Measurements from ENCODE around the gene AMT. TPM values are rescaled to one million over a fixed set of nuclear protein-coding genes. Genes with fewer than 3 reads are reported as not detected.

AMT gene
- total RNA-seq, 2 experiments from 2014 or later: 5.3 to 6.0 TPM

GRCh38 chr3:49456466-49456865 is 34.2 kb upstream of the AMT start:
- Histone ChIP-seq H3K4me1 (ENCODE audit: insufficient read depth, low read length, poor library complexity, severe bottlenecking) (no peaks in the 10 kb centered on the region), H3K36me3 (ENCODE audit: insufficient read depth, low read length) (no peaks in the 10 kb centered on the region), H3K4me2 (ENCODE audit: low read length) (no peak overlapping the region), H3K79me2 (ENCODE audit: insufficient read depth, low read depth, low read length) (no peaks in the 10 kb centered on the region), H3K4me3 (ENCODE audit: low read depth, low read length, poor library complexity, severe bottlenecking) (no peak overlapping the region), H4K20me1 (ENCODE audit: insufficient read depth, low read length) (no peaks in the 10 kb centered on the region), H3K27ac (ENCODE audit: low read depth, low read length, poor library complexity, severe bottlenecking) (no peak overlapping the region), H3K9me3 (ENCODE audit: low read length) (no peaks in the 10 kb centered on the region), H3K9me2 (ENCODE audit: insufficient read depth, low read length) (no peaks in the 10 kb centered on the region), H2AFZ (ENCODE audit: low read length) (no peak overlapping the region)
- intact Hi-C loops (cut with micrococcal nuclease; ENCODE audit: unreplicated experiment): no loop called here
- no TSS peak for BruUV-seq (replicated peaks)
- TF ChIP-seq EZH2phosphoT487 (IDR thresholded peaks at IDR 0.05; ENCODE audit: borderline replicate concordance, low read depth, low read length) (no peak), CTCF (conservative IDR thresholded peaks at IDR 0.05; ENCODE audit: low read length) (no peak)
- POLR2A ChIA-PET: no interaction called here
- no peak for DNase-seq (ENCODE audit: low spot score)
- CTCF ChIA-PET (ENCODE audit: unreplicated experiment): no interaction called here

GRCh38 chr3:49454898-49455681 is 32.8 kb upstream of the AMT start:
- Histone ChIP-seq H3K79me2 (ENCODE audit: insufficient read depth, low read depth, low read length) (no peaks in the 10 kb centered on the region), H3K4me2 (ENCODE audit: low read length) (no peak overlapping the region), H3K9me3 (ENCODE audit: low read length) (no peaks in the 10 kb centered on the region), H3K4me1 (ENCODE audit: insufficient read depth, low read length, poor library complexity, severe bottlenecking) (no peaks in the 10 kb centered on the region), H3K9me2 (ENCODE audit: insufficient read depth, low read length) (no peaks in the 10 kb centered on the region), H3K4me3 (ENCODE audit: low read depth, low read length, poor library complexity, severe bottlenecking) (no peak overlapping the region), H4K20me1 (ENCODE audit: insufficient read depth, low read length) (no peaks in the 10 kb centered on the region), H3K36me3 (ENCODE audit: insufficient read depth, low read length) (no peaks in the 10 kb centered on the region), H3K27ac (ENCODE audit: low read depth, low read length, poor library complexity, severe bottlenecking) (no peak overlapping the region), H2AFZ (ENCODE audit: low read length) (no peak overlapping the region)
- BruUV-seq (replicated peaks): no TSS peak
- TF ChIP-seq CTCF (conservative IDR thresholded peaks at IDR 0.05; ENCODE audit: low read length) (no peak), EZH2phosphoT487 (IDR thresholded peaks at IDR 0.05; ENCODE audit: borderline replicate concordance, low read depth, low read length) (no peak)
- POLR2A ChIA-PET: interaction anchor here (0.6 to 1.2 kb wide), 4 partner anchors 16 to 84 kb away, joined by 3 to 4 read pairs (median 3); no protein-coding TSS in a partner anchor
- intact Hi-C loops (cut with micrococcal nuclease; ENCODE audit: unreplicated experiment): no loop called here
- no peak for DNase-seq (ENCODE audit: low spot score)
- CTCF ChIA-PET (ENCODE audit: unreplicated experiment): no interaction called here

- H3K4me3 ChIP-seq (ENCODE audit: low read depth, low read length, poor library complexity, severe bottlenecking): no peak overlapping the region
- no peaks in the 10 kb centered on the region for H3K9me3 ChIP-seq (ENCODE audit: low read length)
- BruUV-seq (replicated peaks): no TSS peak
- H3K4me2 ChIP-seq (ENCODE audit: low read length): no peak overlapping the region
- no peaks in the 10 kb centered on the region for H3K79me2 ChIP-seq (ENCODE audit: insufficient read depth, low read depth, low read length)
- ChIA-PET CTCF (ENCODE audit: unreplicated experiment) (no interaction called here), POLR2A (interaction anchor here (0.6 to 1.2 kb wide), 4 partner anchors 17 to 84 kb away, joined by 3 to 4 read pairs (median 3); no protein-coding TSS in a partner anchor)
- peak; percentile 68 for TF ChIP-seq CTCF (conservative IDR thresholded peaks at IDR 0.05; ENCODE audit: low read length)
- TF ChIP-seq EZH2phosphoT487 (IDR thresholded peaks at IDR 0.05; ENCODE audit: borderline replicate concordance, low read depth, low read length): no peak
- no peak overlapping the region for H2AFZ ChIP-seq (ENCODE audit: low read length)
- DNase-seq (ENCODE audit: low spot score): peak; percentile 53
- no peak overlapping the region for H3K27ac ChIP-seq (ENCODE audit: low read depth, low read length, poor library complexity, severe bottlenecking)
- no peaks in the 10 kb centered on the region for H3K9me2 ChIP-seq (ENCODE audit: insufficient read depth, low read length)
- no peaks in the 10 kb centered on the region for H3K36me3 ChIP-seq (ENCODE audit: insufficient read depth, low read length)
- H3K4me1 ChIP-seq (ENCODE audit: insufficient read depth, low read length, poor library complexity, severe bottlenecking): no peaks in the 10 kb centered on the region
- no peaks in the 10 kb centered on the region for H4K20me1 ChIP-seq (ENCODE audit: insufficient read depth, low read length)
- intact Hi-C loops (cut with micrococcal nuclease; ENCODE audit: unreplicated experiment): no loop called here
Observed at GRCh38 chr3:49454458-49454857, 32.2 kb upstream of the AMT start.

All from OCI-LY7 (cell line).